SK-N-SH (cell line): ENCODE data around the gene DCK.

Source experiments
- CHD2 ChIP-seq: fragments of 150-350 bp; IDR thresholded peaks from 2 replicates; pipeline ENCODE4 v1.6.1; 2018; ENCODE audit warnings: low read length; ENCODE audit not compliant: partially characterized antibody
- CTCF ChIP-seq: fragments of 200-600 bp; sonication (generic); IDR thresholded peaks from 2 replicates; pipeline ENCODE4 v1.6.1; 2017; ENCODE audit warnings: antibody characterized with exemption, mild to moderate bottlenecking, moderate library complexity
- ELF1 ChIP-seq: IDR thresholded peaks from 2 replicates; pipeline ENCODE4 v1.4.0; 2012
- EP300 ChIP-seq, 2 experiments: IDR thresholded peaks; 2 replicates each; pipeline versions ENCODE4 v1.4.0 to v1.6.1; 2012; ENCODE audit warnings: borderline replicate concordance in 1 of 2, low read depth in 1 of 2, low read length in 1 of 2
- FOSL2 ChIP-seq: IDR thresholded peaks from 2 replicates; pipeline ENCODE4 v1.4.0; 2012; ENCODE audit warnings: low read depth, mild to moderate bottlenecking, moderate library complexity, borderline replicate concordance
- GABPA ChIP-seq: IDR thresholded peaks from 2 replicates; pipeline ENCODE4 v1.4.0; 2012; ENCODE audit warnings: low read depth, mild to moderate bottlenecking
- NRF1 ChIP-seq: IDR thresholded peaks from 2 replicates; pipeline ENCODE4 v1.6.1; 2012; ENCODE audit warnings: low read depth, mild to moderate bottlenecking, low read length
- POLR2AphosphoS5 ChIP-seq: IDR thresholded peaks from 2 replicates; pipeline ENCODE4 v1.6.1; 2012; ENCODE audit warnings: low read depth, low read length
- RAD21 ChIP-seq: IDR thresholded peaks from 2 replicates; pipeline ENCODE4 v1.6.1; 2012; ENCODE audit warnings: mild to moderate bottlenecking, low read length
- SIN3A ChIP-seq: IDR thresholded peaks from 2 replicates; pipeline ENCODE4 v1.6.1; 2012; ENCODE audit warnings: low read depth, mild to moderate bottlenecking, low read length, moderate library complexity, borderline replicate concordance
- TAF1 ChIP-seq: IDR thresholded peaks from 2 replicates; pipeline ENCODE4 v1.6.1; 2012; ENCODE audit warnings: low read depth, mild to moderate bottlenecking, low read length, moderate library complexity, borderline replicate concordance
- TEAD4 ChIP-seq: IDR thresholded peaks from 2 replicates; pipeline ENCODE4 v1.4.0; 2012; ENCODE audit warnings: mild to moderate bottlenecking, borderline replicate concordance; ENCODE audit not compliant: insufficient read depth
- USF2 ChIP-seq: fragments of 150-350 bp; IDR thresholded peaks from 2 replicates; pipeline ENCODE4 v1.6.1; 2017; ENCODE audit warnings: antibody characterized with exemption, low read length, low read depth, borderline replicate concordance
- ZBTB33 ChIP-seq: IDR thresholded peaks from 2 replicates; pipeline ENCODE4 v1.4.0; 2012; ENCODE audit warnings: low read depth, borderline replicate concordance

GRCh38 chr4:71065991-71066510, 72.6 kb downstream of the DCK start:
- TF ChIP-seq POLR2AphosphoS5: no peak
- TF ChIP-seq CTCF: no peak
- TF ChIP-seq RAD21: no peak
- TF ChIP-seq SIN3A: no peak
- no peak for TF ChIP-seq CHD2
- TF ChIP-seq GABPA: no peak
- TF ChIP-seq ELF1: no peak
- TF ChIP-seq TEAD4: no peak
- no peak for TF ChIP-seq ZBTB33
- no peak for TF ChIP-seq USF2
- TF ChIP-seq FOSL2: no peak
- TF ChIP-seq TAF1: no peak
- TF ChIP-seq NRF1: no peak
- TF ChIP-seq EP300 (IDR thresholded peaks at IDR 0.05; ENCODE audit: borderline replicate concordance in 1 of 2, low read depth in 1 of 2, low read length in 1 of 2): no peak
